DOHH2 (cell line): ENCODE data around the gene ALOX12B.

Source experiments
- EZH2phosphoT487 ChIP-seq: fragments of 200-600 bp; sonication (generic); IDR thresholded peaks from 2 replicates; pipeline ENCODE4 v1.6.1; 2017; ENCODE audit warnings: borderline replicate concordance, mild to moderate bottlenecking, antibody characterized with exemption, low read length, moderate library complexity, mixed read lengths
- TF ChIP-seq, protein P1 (sequence below): fragments of 200-600 bp; sonication (generic); IDR thresholded peaks from one replicate; pipeline ENCODE4 v1.5.1; 2014; ENCODE audit warnings: antibody characterized with exemption, mild to moderate bottlenecking, low read depth, low read length; ENCODE audit not compliant: poor library complexity, severe bottlenecking

DNA sequence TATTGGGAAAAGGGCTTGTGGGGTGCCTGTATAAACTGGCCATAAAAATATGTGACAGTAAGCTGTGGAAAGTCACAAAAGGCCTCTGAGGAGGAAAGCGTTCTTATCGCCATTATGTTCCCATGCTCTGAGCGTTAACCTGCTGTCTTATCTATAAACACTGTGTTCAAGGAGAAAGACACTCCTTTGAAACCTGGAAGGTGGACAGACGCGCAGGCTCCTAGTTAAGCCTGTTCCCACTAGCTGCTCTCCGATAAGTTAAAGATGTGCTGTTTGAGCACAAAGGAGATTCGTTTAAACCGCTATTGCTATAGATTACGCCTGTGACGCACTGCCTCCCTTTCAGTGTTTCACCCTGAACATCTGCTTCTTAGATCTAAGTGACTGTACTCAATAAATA lies 5.2 kb downstream of the ALOX12B start:
- TF ChIP-seq, protein P1, sequence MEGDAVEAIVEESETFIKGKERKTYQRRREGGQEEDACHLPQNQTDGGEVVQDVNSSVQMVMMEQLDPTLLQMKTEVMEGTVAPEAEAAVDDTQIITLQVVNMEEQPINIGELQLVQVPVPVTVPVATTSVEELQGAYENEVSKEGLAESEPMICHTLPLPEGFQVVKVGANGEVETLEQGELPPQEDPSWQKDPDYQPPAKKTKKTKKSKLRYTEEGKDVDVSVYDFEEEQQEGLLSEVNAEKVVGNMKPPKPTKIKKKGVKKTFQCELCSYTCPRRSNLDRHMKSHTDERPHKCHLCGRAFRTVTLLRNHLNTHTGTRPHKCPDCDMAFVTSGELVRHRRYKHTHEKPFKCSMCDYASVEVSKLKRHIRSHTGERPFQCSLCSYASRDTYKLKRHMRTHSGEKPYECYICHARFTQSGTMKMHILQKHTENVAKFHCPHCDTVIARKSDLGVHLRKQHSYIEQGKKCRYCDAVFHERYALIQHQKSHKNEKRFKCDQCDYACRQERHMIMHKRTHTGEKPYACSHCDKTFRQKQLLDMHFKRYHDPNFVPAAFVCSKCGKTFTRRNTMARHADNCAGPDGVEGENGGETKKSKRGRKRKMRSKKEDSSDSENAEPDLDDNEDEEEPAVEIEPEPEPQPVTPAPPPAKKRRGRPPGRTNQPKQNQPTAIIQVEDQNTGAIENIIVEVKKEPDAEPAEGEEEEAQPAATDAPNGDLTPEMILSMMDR = no peak
- TF ChIP-seq EZH2phosphoT487 = no peak
